8988T (cell line): ENCODE measurements around the gene SETX.
A peak's percentile ranks its signal among the peaks of the same experiment; 100 is the strongest.

Source experiments
- DNase-seq: peaks from one replicate; pipeline ENCODE4 v3.0.0; 2011

The SETX gene

GRCh38 chr9:132351404-132352045 is 3.3 kb downstream of the SETX start:
- DNase-seq, result no peak

- no peak for DNase-seq
These were observed 3.9 kb downstream of the SETX start for GRCh38 chr9:132350861-132351315.

GRCh38 chr9:132348676-132349075 is 6.1 kb downstream of the SETX start:
- no peak for DNase-seq

GRCh38 chr9:132346177-132346576 is 8.6 kb downstream of the SETX start:
- DNase-seq, result no peak

GRCh38 chr9:132341177-132341840 is 13.5 kb downstream of the SETX start:
- DNase-seq, result no peak

- no peak for DNase-seq
These were observed 20.4 kb downstream of the SETX start for GRCh38 chr9:132334364-132334763.

- DNase-seq, result no peak
These were observed 21.2 kb downstream of the SETX start for GRCh38 chr9:132333556-132333955.

- no peak for DNase-seq
These were observed 26.2 kb downstream of the SETX start for GRCh38 chr9:132328580-132328979.

- no peak for DNase-seq
These were observed 27.2 kb downstream of the SETX start for GRCh38 chr9:132327537-132327936.

- DNase-seq, result no peak
These were observed 30.4 kb downstream of the SETX start for GRCh38 chr9:132324425-132324824.

- no peak for DNase-seq
These were observed 35.2 kb downstream of the SETX start for GRCh38 chr9:132319421-132320110.

GRCh38 chr9:132312873-132313272 is 41.9 kb downstream of the SETX start:
- no peak for DNase-seq

- DNase-seq, result no peak
These were observed 42.4 kb downstream of the SETX start for GRCh38 chr9:132312426-132312825.

GRCh38 chr9:132311978-132312377 is 42.8 kb downstream of the SETX start:
- DNase-seq, result no peak

- DNase-seq, result no peak
These were observed 45.7 kb downstream of the SETX start for GRCh38 chr9:132309056-132309455.

- no peak for DNase-seq
These were observed 53.3 kb downstream of the SETX start for GRCh38 chr9:132301521-132301920.

GRCh38 chr9:132299221-132299620 is 55.6 kb downstream of the SETX start:
- DNase-seq, result no peak

GRCh38 chr9:132295181-132295580 is 59.6 kb downstream of the SETX start:
- no peak for DNase-seq

GRCh38 chr9:132293145-132293721 is 61.6 kb downstream of the SETX start:
- no peak for DNase-seq

GRCh38 chr9:132288966-132289365 is 65.8 kb downstream of the SETX start:
- DNase-seq, result no peak

GRCh38 chr9:132288361-132288760 is 66.4 kb downstream of the SETX start:
- DNase-seq, result no peak

- no peak for DNase-seq
These were observed 67.5 kb downstream of the SETX start for GRCh38 chr9:132287256-132287760.

- peak; percentile 32 for DNase-seq
These were observed 70.9 kb downstream of the SETX start for GRCh38 chr9:132283863-132284262.

GRCh38 chr9:132283165-132283564 is 71.6 kb downstream of the SETX start:
- DNase-seq, result no peak
